Thyroid gland (tissue), 4 donors: Measurements from ENCODE around the gene TSPAN12. TPM values are rescaled to one million over a fixed set of nuclear protein-coding genes. Genes with fewer than 3 reads are reported as not detected.
"Not testable (repeated sequence)": the region's sequence is repeated elsewhere in the genome, so short reads cannot be mapped to it uniquely, and the experiment has no call there.

ENCODE experiments used
- DNase-seq, 2 donors: peaks; one replicate each; pipeline ENCODE4 v3.0.0-alpha.2; 2019
- H3K27ac ChIP-seq, 3 donors: fragments of 200-600 bp; sonication (generic); 1 replicate in 2 of 3; 2 replicates in 1 of 3; pipeline ENCODE4 v1.5.1; 2016 to 2019; ENCODE audit warnings: mild to moderate bottlenecking in 1 of 3, moderate library complexity in 1 of 3
- H3K27me3 ChIP-seq: fragments of 200-600 bp; sonication (generic); one replicate; pipeline ENCODE4 v1.5.1; 2019
- H3K36me3 ChIP-seq, 2 donors: fragments of 200-600 bp; sonication (generic); one replicate each; pipeline ENCODE4 v1.5.1; 2016 to 2019
- H3K4me1 ChIP-seq, 2 donors: fragments of 200-600 bp; sonication (generic); one replicate each; pipeline ENCODE4 v1.5.1; 2017 to 2019
- H3K4me3 ChIP-seq, 3 donors: fragments of 200-600 bp; sonication (generic); replicated peaks in 1 of 3; 1 replicate in 2 of 3; 2 replicates in 1 of 3; pipeline ENCODE4 v1.5.1; 2016; ENCODE audit warnings: mild to moderate bottlenecking in 1 of 3
- H3K9me3 ChIP-seq: fragments of 200-600 bp; sonication (generic); one replicate; pipeline ENCODE4 v1.5.1; 2017
- POLR2A ChIP-seq, 2 donors: fragments of 450-650 bp; IDR thresholded peaks; one replicate each; pipeline ENCODE4 v1.6.1; 2017; ENCODE audit warnings: antibody characterized with exemption in 2 of 2, mild to moderate bottlenecking in 2 of 2, moderate library complexity in 1 of 2
- WGBS, 2 donors: methylation state at CpG; one replicate each; pipeline ENCODE4 v1.1.5; 2017; 5-methylcytosine and 5-hydroxymethylcytosine counted together
- intact Hi-C: fragments of 100-400 bp; cut with DNase I; formaldehyde crosslinking; loops from one replicate; pipeline ENCODE4 v1.15.1; 2023
- total RNA-seq, 4 donors: library from RNA; depleted of rRNA; stranded (reverse); fragments of >200 nt; gene quantifications; one replicate each; pipeline ENCODE4 v1.2.3, GENCODE V29; 2016
- TF ChIP-seq, protein P1 (sequence below), 6 experiments: fragments of 200-600 bp in 3 of 6; fragments of 450-650 bp in 3 of 6; sonication (generic) in 3 of 6; IDR thresholded peaks; one replicate each; pipeline ENCODE4 v1.5.1; 2016 to 2019; ENCODE audit warnings: antibody characterized with exemption in 6 of 6, mild to moderate bottlenecking in 2 of 6, inconsistent platforms in 1 of 6, moderate library complexity in 1 of 6

The TSPAN12 gene
- total RNA-seq, 4 donors from 2014 or later, result 36.2 to 55.1 (median 48.8) TPM

DNA sequence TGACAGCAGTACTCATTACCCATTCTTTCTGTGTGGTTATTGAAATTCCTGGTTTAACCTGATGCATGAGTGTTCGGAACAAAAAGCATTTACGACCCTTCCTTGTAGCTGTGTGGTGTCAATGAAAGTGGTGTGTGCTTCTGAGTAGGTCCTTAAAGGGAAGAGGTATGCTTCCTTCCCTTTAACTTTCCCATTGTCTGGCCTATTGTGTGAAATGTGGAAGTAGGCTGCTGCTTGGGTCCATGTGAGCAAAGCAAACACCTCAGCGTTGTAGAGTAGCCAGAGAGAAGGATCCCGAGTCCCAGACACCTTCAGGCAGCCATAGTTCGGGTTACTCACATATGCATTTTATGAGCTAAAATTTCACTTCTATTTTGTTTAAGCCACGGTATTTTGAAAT is 74.7 kb downstream of the TSPAN12 start:
- no peak overlapping the region for H3K27ac ChIP-seq
- no peaks in the 10 kb centered on the region for H3K36me3 ChIP-seq
- no peak overlapping the region for H3K4me3 ChIP-seq
- no peak for DNase-seq
- no peak for TF ChIP-seq POLR2A (IDR thresholded peaks at IDR 0.05)
- TF ChIP-seq, protein P1, sequence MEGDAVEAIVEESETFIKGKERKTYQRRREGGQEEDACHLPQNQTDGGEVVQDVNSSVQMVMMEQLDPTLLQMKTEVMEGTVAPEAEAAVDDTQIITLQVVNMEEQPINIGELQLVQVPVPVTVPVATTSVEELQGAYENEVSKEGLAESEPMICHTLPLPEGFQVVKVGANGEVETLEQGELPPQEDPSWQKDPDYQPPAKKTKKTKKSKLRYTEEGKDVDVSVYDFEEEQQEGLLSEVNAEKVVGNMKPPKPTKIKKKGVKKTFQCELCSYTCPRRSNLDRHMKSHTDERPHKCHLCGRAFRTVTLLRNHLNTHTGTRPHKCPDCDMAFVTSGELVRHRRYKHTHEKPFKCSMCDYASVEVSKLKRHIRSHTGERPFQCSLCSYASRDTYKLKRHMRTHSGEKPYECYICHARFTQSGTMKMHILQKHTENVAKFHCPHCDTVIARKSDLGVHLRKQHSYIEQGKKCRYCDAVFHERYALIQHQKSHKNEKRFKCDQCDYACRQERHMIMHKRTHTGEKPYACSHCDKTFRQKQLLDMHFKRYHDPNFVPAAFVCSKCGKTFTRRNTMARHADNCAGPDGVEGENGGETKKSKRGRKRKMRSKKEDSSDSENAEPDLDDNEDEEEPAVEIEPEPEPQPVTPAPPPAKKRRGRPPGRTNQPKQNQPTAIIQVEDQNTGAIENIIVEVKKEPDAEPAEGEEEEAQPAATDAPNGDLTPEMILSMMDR (IDR thresholded peaks at IDR 0.05), result no peak
- H3K9me3 ChIP-seq, result no peaks in the 10 kb centered on the region
- H3K4me1 ChIP-seq, result no peaks in the 10 kb centered on the region
- WGBS, 2 donors, result 78 to 90% methylated on average over 6 of the region's 6 CpGs
- no peaks in the 10 kb centered on the region for H3K27me3 ChIP-seq
- intact Hi-C loops, result no loop called here

DNA sequence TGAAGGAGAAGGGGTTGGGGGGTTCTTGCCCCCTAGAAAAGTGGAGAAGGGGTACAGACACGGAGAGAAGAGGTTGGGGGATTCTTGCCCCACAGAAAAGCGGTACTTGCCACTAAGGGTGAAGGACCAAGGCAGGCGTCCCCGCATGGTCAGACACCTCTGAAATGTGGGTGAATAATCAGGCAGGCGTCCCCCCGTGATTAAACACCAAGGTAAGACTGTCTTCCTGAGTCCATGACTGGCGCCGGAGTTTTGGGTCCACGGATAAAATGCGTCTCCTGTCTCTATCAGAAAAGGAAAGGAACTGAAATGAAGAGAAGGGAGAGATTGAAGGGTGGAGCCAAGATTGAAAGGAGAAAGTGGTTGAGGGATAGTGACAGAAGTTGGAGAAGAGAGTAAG is 76.0 kb downstream of the TSPAN12 start:
- H3K36me3 ChIP-seq, H3K27me3 ChIP-seq, H3K27ac ChIP-seq, intact Hi-C loops, DNase-seq, H3K9me3 ChIP-seq, H3K4me3 ChIP-seq, H3K4me1 ChIP-seq: not testable (repeated sequence)
- 94% methylated on average over 10 of the region's 10 CpGs for WGBS, 2 donors

DNA sequence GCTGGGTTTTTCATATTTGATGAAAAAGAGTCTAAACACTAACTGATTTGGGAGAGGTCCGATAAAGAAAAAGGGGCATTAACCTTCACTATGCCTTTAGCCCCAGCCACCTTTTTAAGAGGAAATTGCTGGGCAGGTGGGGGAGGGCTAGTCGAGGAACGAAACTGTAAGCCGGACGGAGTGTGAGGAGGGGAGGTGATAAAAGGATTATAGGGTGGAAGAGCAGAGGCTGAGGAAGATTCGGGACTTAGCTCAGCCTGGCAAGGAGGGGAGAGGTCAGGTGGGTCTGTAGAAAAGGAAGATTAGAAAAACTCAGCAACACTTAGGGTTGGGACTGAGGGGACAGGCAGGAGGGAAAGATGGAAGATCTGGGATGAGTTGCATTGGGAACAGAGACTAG is 77.0 kb downstream of the TSPAN12 start:
- WGBS, 2 donors, result 80 to 85% methylated on average over 6 of the region's 6 CpGs
- Histone ChIP-seq H3K9me3 (no peaks in the 10 kb centered on the region), H3K4me1 (no peaks in the 10 kb centered on the region), H3K4me3 (no peak overlapping the region), H3K36me3 (no peaks in the 10 kb centered on the region), H3K27ac (no peak overlapping the region), H3K27me3 (no peaks in the 10 kb centered on the region)
- no peak for DNase-seq
- intact Hi-C loops, result no loop called here
- TF ChIP-seq, protein P1 (IDR thresholded peaks at IDR 0.05), result no peak
- no peak for TF ChIP-seq POLR2A (IDR thresholded peaks at IDR 0.05)

DNA sequence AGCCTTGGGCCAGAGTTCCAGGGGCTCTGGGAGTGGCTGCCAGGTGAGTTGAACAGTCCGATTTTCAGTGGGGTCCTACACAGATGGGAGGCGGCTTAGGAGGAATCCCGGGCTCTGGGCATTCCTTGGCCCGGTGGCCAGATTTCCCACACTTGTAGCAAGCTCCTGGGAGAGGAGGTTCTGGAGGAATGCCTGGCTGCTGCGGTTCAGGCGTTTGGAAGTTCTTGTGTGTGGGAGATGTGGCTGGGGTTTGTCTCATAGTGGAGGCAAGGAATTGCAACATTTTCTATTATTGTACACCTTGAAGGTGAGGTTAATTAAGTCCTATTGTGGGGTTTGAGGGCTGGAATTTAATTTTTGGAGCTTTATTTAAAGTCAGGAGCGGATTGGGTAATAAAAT is 77.5 kb downstream of the TSPAN12 start:
- H3K27ac ChIP-seq, H3K9me3 ChIP-seq, intact Hi-C loops, DNase-seq, H3K27me3 ChIP-seq, H3K36me3 ChIP-seq, H3K4me1 ChIP-seq, H3K4me3 ChIP-seq: not testable (repeated sequence)
- WGBS, 2 donors, result 88 to 93% methylated on average over 6 to 7 of the region's 7 CpGs

DNA sequence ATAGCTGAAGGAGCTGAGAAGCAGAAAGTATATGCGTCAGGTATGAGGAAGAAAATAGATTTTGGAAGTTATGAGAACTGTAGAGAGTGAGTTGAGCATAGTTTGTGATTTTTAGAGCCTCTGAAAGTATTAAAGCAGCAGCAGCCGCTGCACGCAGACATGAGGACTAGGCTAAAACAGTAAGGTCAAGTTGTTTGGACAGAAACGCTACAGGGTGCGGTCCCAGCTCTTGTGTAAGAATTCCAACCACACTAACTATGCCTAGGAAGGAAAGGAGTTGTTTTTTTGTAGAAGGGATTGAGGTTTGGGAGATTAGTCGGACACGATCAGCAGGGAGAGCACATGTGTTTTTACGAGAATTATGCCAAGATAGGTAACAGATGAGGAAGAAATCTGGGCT is 78.9 kb downstream of the TSPAN12 start:
- H3K27ac ChIP-seq, H3K36me3 ChIP-seq, intact Hi-C loops, DNase-seq, H3K4me1 ChIP-seq, H3K9me3 ChIP-seq, H3K27me3 ChIP-seq, H3K4me3 ChIP-seq: not testable (repeated sequence)
- WGBS, 2 donors, result 54 to 68% methylated on average over 8 of the region's 8 CpGs

DNA sequence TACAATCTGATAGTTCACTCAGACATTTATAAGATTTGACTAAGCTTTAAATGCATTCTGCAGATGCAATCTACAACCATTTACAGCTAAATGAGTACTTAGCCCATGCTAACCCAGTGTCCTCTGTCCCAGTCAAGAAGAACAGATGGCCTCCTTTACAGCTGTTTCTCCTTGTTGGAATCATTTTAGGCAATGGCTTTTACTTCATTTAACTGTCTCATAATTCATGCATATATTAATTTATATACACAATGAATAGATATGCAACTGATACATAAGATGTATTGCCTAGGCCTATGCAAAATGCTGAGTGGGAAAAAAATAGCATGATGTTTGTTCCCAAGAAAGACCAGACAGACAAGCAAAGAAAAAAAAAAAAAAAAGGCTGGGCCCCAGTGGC is 82.2 kb downstream of the TSPAN12 start:
- TF ChIP-seq, protein P1 (IDR thresholded peaks at IDR 0.05), result no peak
- TF ChIP-seq POLR2A (IDR thresholded peaks at IDR 0.05), result no peak
- intact Hi-C loops, result no loop called here

DNA sequence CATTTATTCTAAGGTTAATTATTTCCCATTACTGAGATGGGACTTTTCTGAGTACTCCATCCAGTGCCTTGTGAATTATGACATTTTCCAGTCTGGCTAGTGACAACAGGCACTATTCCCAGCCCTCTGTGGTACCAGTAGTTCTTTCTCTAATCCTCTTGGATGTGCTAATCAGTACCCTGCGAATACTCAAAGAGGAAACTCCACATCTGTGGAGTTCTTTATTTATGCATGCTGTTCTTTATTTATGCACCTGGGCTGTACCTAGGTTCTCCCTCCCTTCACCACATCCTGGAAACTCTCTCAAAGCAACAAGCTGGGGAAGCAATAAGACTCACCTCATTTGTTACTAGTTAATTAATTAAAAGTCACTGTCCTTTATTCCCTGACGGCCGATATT is 83.5 kb downstream of the TSPAN12 start:
- no peak for DNase-seq
- intact Hi-C loops, result no loop called here
- no peak overlapping the region for H3K27ac ChIP-seq
- H3K4me3 ChIP-seq, result no peak overlapping the region
- H3K4me1 ChIP-seq, result no peaks in the 10 kb centered on the region
- H3K36me3 ChIP-seq, result no peaks in the 10 kb centered on the region
- TF ChIP-seq, protein P1 (IDR thresholded peaks at IDR 0.05), result no peak
- TF ChIP-seq POLR2A (IDR thresholded peaks at IDR 0.05), result no peak
- WGBS, 2 donors, result 70 to 78% methylated on average over 3 of the region's 3 CpGs
- no peaks in the 10 kb centered on the region for H3K27me3 ChIP-seq
- no peaks in the 10 kb centered on the region for H3K9me3 ChIP-seq

More for the DNA sequence above, 82.2 kb downstream of the TSPAN12 start:
- H3K4me1 ChIP-seq, result no peaks in the 10 kb centered on the region
- H3K27ac ChIP-seq, result no peak overlapping the region
- no peak for DNase-seq
- H3K27me3 ChIP-seq, result no peaks in the 10 kb centered on the region
- H3K36me3 ChIP-seq, result no peaks in the 10 kb centered on the region
- no peaks in the 10 kb centered on the region for H3K9me3 ChIP-seq
- H3K4me3 ChIP-seq, result no peak overlapping the region
